Ishikawa (cell line): ENCODE measurements around the gene SUSD6.

Experiments used
- CEBPB ChIP-seq: IDR thresholded peaks from 2 replicates; pipeline ENCODE4 v1.6.1; 2012
- CREB1 ChIP-seq: IDR thresholded peaks from 2 replicates; pipeline ENCODE4 v1.6.1; 2012; ENCODE audit warnings: low read depth
- EGR1 ChIP-seq: IDR thresholded peaks from 2 replicates; pipeline ENCODE4 v1.6.1; 2012
- EP300 ChIP-seq: IDR thresholded peaks from 2 replicates; pipeline ENCODE4 v1.6.1; 2012; ENCODE audit warnings: borderline replicate concordance
- FOXM1 ChIP-seq: IDR thresholded peaks from 2 replicates; pipeline ENCODE4 v1.6.1; 2012; ENCODE audit warnings: low read depth, borderline replicate concordance
- MAX ChIP-seq: IDR thresholded peaks from 2 replicates; pipeline ENCODE4 v1.6.1; 2012
- NFIC ChIP-seq: IDR thresholded peaks from 2 replicates; pipeline ENCODE4 v1.6.1; 2012
- RAD21 ChIP-seq: IDR thresholded peaks from 2 replicates; pipeline ENCODE4 v1.6.1; 2012; ENCODE audit warnings: low read depth
- TAF1 ChIP-seq: IDR thresholded peaks from 2 replicates; pipeline ENCODE4 v1.6.1; 2012; ENCODE audit warnings: low read depth, mild to moderate bottlenecking
- TCF12 ChIP-seq: IDR thresholded peaks from 2 replicates; pipeline ENCODE4 v1.6.1; 2012; ENCODE audit warnings: low read depth
- TEAD4 ChIP-seq: IDR thresholded peaks from 2 replicates; pipeline ENCODE4 v1.6.1; 2012
- USF1 ChIP-seq: IDR thresholded peaks from 2 replicates; pipeline ENCODE4 v1.6.1; 2012
- YY1 ChIP-seq: IDR thresholded peaks from 2 replicates; pipeline ENCODE4 v1.6.1; 2012; ENCODE audit warnings: low read depth
- ZBTB7A ChIP-seq: IDR thresholded peaks from 2 replicates; pipeline ENCODE4 v1.6.1; 2012; ENCODE audit warnings: low read depth
- TF ChIP-seq, protein P1 (sequence below): IDR thresholded peaks from 2 replicates; pipeline ENCODE4 v1.6.1; 2012; ENCODE audit warnings: low read depth, mild to moderate bottlenecking

The SUSD6 gene

DNA sequence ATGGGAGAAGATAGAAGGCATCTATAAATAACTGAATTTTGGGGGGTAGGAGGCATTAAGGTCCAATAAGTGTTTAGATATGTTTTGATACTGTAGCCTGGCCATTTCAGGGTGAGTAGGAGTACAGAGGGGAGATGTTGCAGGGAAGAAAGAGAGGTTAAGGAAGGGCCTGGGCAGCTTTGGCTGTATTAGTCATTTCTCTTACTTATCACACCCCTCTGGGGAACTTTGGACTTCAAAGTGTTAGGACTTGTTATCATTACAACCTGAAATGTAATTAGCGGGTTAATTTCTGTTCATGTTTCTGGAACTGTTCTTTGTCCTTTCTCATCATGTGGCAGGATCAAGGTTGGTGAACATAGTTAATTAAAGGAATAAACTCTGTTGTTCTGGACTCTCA is 40.3 kb downstream of the SUSD6 start:
- no peak for TF ChIP-seq FOXM1
- TF ChIP-seq EP300, result no peak
- TF ChIP-seq EGR1, result no peak
- TF ChIP-seq CEBPB, result no peak
- no peak for TF ChIP-seq TAF1
- TF ChIP-seq MAX, result no peak
- TF ChIP-seq, protein P1, sequence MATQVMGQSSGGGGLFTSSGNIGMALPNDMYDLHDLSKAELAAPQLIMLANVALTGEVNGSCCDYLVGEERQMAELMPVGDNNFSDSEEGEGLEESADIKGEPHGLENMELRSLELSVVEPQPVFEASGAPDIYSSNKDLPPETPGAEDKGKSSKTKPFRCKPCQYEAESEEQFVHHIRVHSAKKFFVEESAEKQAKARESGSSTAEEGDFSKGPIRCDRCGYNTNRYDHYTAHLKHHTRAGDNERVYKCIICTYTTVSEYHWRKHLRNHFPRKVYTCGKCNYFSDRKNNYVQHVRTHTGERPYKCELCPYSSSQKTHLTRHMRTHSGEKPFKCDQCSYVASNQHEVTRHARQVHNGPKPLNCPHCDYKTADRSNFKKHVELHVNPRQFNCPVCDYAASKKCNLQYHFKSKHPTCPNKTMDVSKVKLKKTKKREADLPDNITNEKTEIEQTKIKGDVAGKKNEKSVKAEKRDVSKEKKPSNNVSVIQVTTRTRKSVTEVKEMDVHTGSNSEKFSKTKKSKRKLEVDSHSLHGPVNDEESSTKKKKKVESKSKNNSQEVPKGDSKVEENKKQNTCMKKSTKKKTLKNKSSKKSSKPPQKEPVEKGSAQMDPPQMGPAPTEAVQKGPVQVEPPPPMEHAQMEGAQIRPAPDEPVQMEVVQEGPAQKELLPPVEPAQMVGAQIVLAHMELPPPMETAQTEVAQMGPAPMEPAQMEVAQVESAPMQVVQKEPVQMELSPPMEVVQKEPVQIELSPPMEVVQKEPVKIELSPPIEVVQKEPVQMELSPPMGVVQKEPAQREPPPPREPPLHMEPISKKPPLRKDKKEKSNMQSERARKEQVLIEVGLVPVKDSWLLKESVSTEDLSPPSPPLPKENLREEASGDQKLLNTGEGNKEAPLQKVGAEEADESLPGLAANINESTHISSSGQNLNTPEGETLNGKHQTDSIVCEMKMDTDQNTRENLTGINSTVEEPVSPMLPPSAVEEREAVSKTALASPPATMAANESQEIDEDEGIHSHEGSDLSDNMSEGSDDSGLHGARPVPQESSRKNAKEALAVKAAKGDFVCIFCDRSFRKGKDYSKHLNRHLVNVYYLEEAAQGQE, result no peak
- no peak for TF ChIP-seq TCF12
- no peak for TF ChIP-seq YY1
- no peak for TF ChIP-seq USF1
- no peak for TF ChIP-seq NFIC
- no peak for TF ChIP-seq TEAD4
- no peak for TF ChIP-seq ZBTB7A
- TF ChIP-seq CREB1, result no peak
- no peak for TF ChIP-seq RAD21

DNA sequence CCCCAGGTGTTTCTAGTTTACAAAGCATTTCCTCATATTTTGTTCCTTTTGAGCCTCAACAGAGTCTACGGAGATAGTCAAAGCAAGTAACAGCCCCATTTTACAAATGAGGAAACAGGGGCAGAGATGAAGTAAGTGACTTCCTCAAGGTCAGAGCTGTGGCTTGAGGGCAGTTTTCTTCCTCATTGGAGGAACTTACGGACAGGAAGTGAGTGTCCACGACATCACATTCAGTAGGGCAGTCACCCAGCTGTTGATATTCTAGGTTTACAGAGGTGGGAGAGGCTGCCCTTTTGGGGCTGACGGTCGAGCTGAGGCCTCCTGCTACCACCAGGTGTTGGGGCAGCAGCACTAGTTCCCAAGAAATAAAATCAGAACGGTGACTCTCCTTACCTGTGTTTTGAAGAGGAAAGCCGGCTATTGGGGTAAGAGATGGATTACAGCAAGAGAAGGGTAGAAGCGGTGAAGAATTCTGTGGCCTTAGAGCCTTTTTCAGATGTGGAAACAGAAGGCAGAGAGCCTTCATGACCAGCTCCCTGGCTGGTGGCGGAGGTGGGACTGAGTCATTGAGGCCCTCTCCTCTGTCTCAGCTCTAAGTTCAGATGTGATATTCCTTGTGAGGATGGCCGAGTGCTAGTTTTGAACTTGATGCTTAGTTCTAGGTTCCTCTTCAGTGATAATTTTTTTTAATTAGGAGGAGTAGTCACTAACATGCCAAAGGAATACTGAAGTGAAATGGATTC is 41.7 kb downstream of the SUSD6 start:
- TF ChIP-seq EP300 (no peak), TAF1 (no peak), YY1 (no peak), ZBTB7A (no peak), FOXM1 (no peak), NFIC (no peak), RAD21 (no peak), EGR1 (no peak), CEBPB (no peak), TEAD4 (no peak), CREB1 (no peak), MAX (no peak), USF1 (no peak), TCF12 (no peak)
- TF ChIP-seq, protein P1, result no peak

GRCh38 chr14:69654116-69654515 is 42.7 kb downstream of the SUSD6 start:
- TF ChIP-seq YY1 (no peak), MAX (no peak), CREB1 (no peak)

DNA sequence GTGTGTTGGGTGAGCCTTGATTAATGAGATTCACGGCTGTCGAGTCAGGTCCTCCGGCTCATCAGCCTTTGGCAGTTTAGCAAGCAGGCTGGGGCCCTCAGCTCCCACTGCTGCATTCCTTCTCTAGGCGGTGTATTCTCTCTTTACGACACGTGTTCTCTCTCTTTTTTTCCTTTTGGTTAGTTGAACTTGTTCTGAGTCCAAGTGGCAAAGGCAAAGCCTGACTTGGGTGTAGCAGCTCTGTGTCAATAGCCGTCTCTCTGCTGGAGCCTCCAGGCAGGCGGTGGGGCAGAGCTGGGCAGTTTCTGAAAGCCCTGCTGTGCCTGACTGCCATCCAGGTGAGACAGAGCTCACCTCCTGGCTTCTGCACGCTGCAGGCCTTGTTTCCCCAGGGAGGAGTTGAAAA is 46.6 kb downstream of the SUSD6 start:
- TF ChIP-seq TCF12, result peak; percentile 28
- peak; percentile 3; the same call in 1 of the 2 replicates for TF ChIP-seq NFIC
- no peak for TF ChIP-seq CEBPB
- TF ChIP-seq YY1, result no peak
- no peak for TF ChIP-seq TAF1
- peak; percentile 48; the same call in 1 of the 2 replicates for TF ChIP-seq EP300
- peak; percentile 74 for TF ChIP-seq MAX

- TF ChIP-seq FOXM1 (no peak), EGR1 (peak; percentile 49; the same call in 1 of the 2 replicates), MAX (peak; percentile 66)
Measured at GRCh38 chr14:69658664-69659261, 47.4 kb downstream of the SUSD6 start.
